Testis (tissue), 3 donors: ENCODE measurements around the gene TLK2. TPM values are rescaled to one million over a fixed set of nuclear protein-coding genes. Genes with fewer than 3 reads are reported as not detected.
A peak's percentile ranks its signal among the peaks of the same experiment; 100 is the strongest.
"Not testable (repeated sequence)": the region's sequence is repeated elsewhere in the genome, so short reads cannot be mapped to it uniquely, and the experiment has no call there.

ENCODE experiments used
- DNase-seq: peaks from one replicate; pipeline ENCODE4 v3.0.0-alpha.2; 2019
- H3K27ac ChIP-seq, 2 donors: fragments of 200-600 bp; sonication (generic); one replicate each; pipeline ENCODE4 v1.5.1; 2019
- H3K27me3 ChIP-seq: fragments of 200-600 bp; sonication (generic); one replicate; pipeline ENCODE4 v1.5.1; 2019
- H3K36me3 ChIP-seq: fragments of 200-600 bp; sonication (generic); one replicate; pipeline ENCODE4 v1.5.1; 2017; ENCODE audit warnings: low read depth; ENCODE audit errors: missing control alignments
- H3K4me1 ChIP-seq: fragments of 200-600 bp; sonication (generic); one replicate; pipeline ENCODE4 v1.5.1; 2019
- H3K4me3 ChIP-seq, 2 donors: fragments of 200-600 bp; sonication (generic); one replicate each; pipeline ENCODE4 v1.5.1; 2017 to 2019
- H3K9me3 ChIP-seq: fragments of 200-600 bp; sonication (generic); one replicate; pipeline ENCODE4 v1.5.1; 2017
- WGBS, 2 donors: methylation state at CpG; one replicate each; pipeline ENCODE4 v1.1.5; 2018; 5-methylcytosine and 5-hydroxymethylcytosine counted together
- intact Hi-C: fragments of 100-400 bp; cut with DNase I; formaldehyde crosslinking; loops from one replicate; pipeline ENCODE4 v1.15.1; 2023; ENCODE audit warnings: low total_unique reads
- polyA plus RNA-seq: library from polyadenylated mRNA; stranded (reverse); fragments of 350-450 nt; fragmentation: Illumina TruSeq; extraction: RNeasy Lipid Tissue Mini Kit (QIAGEN cat#74804); gene quantifications from one replicate; pipeline ENCODE4 v1.2.3, GENCODE V29; 2014; ENCODE audit warnings: low read depth, low replicate concordance; ENCODE audit not compliant: insufficient read depth
- total RNA-seq, 2 donors: library from RNA; depleted of rRNA; stranded (reverse); fragments of >200 nt; gene quantifications; one replicate each; pipeline ENCODE4 v1.2.3, GENCODE V29; 2016

Gene TLK2
- total and polyA plus RNA-seq, 3 donors from 2014 or later = 64.5 to 109 (median 78.2) TPM

- peaks cover 14% of the 10 kb centered on the region for H3K4me1 ChIP-seq
- H3K9me3 ChIP-seq, H3K36me3 ChIP-seq, intact Hi-C loops, H3K27me3 ChIP-seq: not testable (repeated sequence)
- WGBS, 2 donors = 0 to 1% methylated on average over 15 to 18 of the region's 22 CpGs
- peak overlapping the region; percentile 84 to 88 for H3K4me3 ChIP-seq
- DNase-seq = peak; percentile 34
- H3K27ac ChIP-seq = peak overlapping the region; percentile 94 to 98
Observed at GRCh38 chr17:62479639-62480258, 1.1 kb downstream of the TLK2 start.

GRCh38 chr17:62482553-62482952, 3.9 kb downstream of the TLK2 start:
- DNase-seq, intact Hi-C loops, H3K27me3 ChIP-seq, H3K36me3 ChIP-seq, H3K4me1 ChIP-seq, H3K9me3 ChIP-seq, H3K27ac ChIP-seq, H3K4me3 ChIP-seq: not testable (repeated sequence)
- 73 to 91% methylated on average over 3 of the region's 3 CpGs for WGBS, 2 donors

GRCh38 chr17:62490990-62491389, 12.4 kb downstream of the TLK2 start:
- 85 to 94% methylated on average over 1 of the region's 1 CpG for WGBS, 2 donors
- H3K27ac ChIP-seq, H3K4me1 ChIP-seq, H3K27me3 ChIP-seq, intact Hi-C loops, H3K4me3 ChIP-seq, DNase-seq, H3K9me3 ChIP-seq, H3K36me3 ChIP-seq: not testable (repeated sequence)

GRCh38 chr17:62493049-62493655, 14.5 kb downstream of the TLK2 start:
- H3K27ac ChIP-seq, DNase-seq, H3K36me3 ChIP-seq, H3K9me3 ChIP-seq, H3K4me3 ChIP-seq, intact Hi-C loops, H3K4me1 ChIP-seq, H3K27me3 ChIP-seq: not testable (repeated sequence)
- 92 to 95% methylated on average over 5 of the region's 5 CpGs for WGBS, 2 donors

GRCh38 chr17:62494073-62494472, 15.4 kb downstream of the TLK2 start:
- H3K9me3 ChIP-seq, intact Hi-C loops, H3K27ac ChIP-seq, H3K36me3 ChIP-seq, DNase-seq, H3K4me1 ChIP-seq, H3K27me3 ChIP-seq, H3K4me3 ChIP-seq: not testable (repeated sequence)
- 83 to 94% methylated on average over 7 of the region's 7 CpGs for whole genome bisulfite sequencing, 2 donors

- H3K27ac ChIP-seq, H3K27me3 ChIP-seq, DNase-seq, H3K4me3 ChIP-seq, H3K4me1 ChIP-seq, intact Hi-C loops, H3K36me3 ChIP-seq, H3K9me3 ChIP-seq: not testable (repeated sequence)
- WGBS, 2 donors = 90 to 94% methylated on average over 4 of the region's 4 CpGs
Observed at GRCh38 chr17:62496344-62496743, 17.7 kb downstream of the TLK2 start.

GRCh38 chr17:62498796-62499195, 20.2 kb downstream of the TLK2 start:
- intact Hi-C loops, H3K9me3 ChIP-seq, H3K27me3 ChIP-seq, H3K27ac ChIP-seq, H3K4me3 ChIP-seq, DNase-seq, H3K4me1 ChIP-seq, H3K36me3 ChIP-seq: not testable (repeated sequence)
- WGBS, 2 donors = 86 to 88% methylated on average over 8 of the region's 8 CpGs

- 63 to 77% methylated on average over 1 of the region's 1 CpG for WGBS, 2 donors
- H3K27ac ChIP-seq, H3K4me1 ChIP-seq, DNase-seq, intact Hi-C loops, H3K36me3 ChIP-seq, H3K4me3 ChIP-seq, H3K9me3 ChIP-seq, H3K27me3 ChIP-seq: not testable (repeated sequence)
Observed at GRCh38 chr17:62500463-62500862, 21.8 kb downstream of the TLK2 start.

- H3K27ac ChIP-seq, intact Hi-C loops: not testable (repeated sequence)
Observed at GRCh38 chr17:62504857-62505256, 26.2 kb downstream of the TLK2 start.

GRCh38 chr17:62507191-62507836, 28.7 kb downstream of the TLK2 start:
- H3K36me3 ChIP-seq, H3K27me3 ChIP-seq, H3K4me1 ChIP-seq, H3K9me3 ChIP-seq, H3K27ac ChIP-seq, H3K4me3 ChIP-seq, intact Hi-C loops, DNase-seq: not testable (repeated sequence)
- WGBS, 2 donors = 59 to 61% methylated on average over 6 of the region's 6 CpGs

More at GRCh38 chr17:62504857-62505256, 26.2 kb downstream of the TLK2 start:
- not testable (repeated sequence) for H3K9me3 ChIP-seq, DNase-seq, H3K4me1 ChIP-seq, H3K4me3 ChIP-seq, H3K36me3 ChIP-seq, H3K27me3 ChIP-seq
- WGBS, 2 donors = 96 to 97% methylated on average over 8 of the region's 8 CpGs

GRCh38 chr17:62510247-62510819, 31.7 kb downstream of the TLK2 start:
- H3K27me3 ChIP-seq, H3K27ac ChIP-seq, H3K4me3 ChIP-seq, H3K9me3 ChIP-seq, H3K4me1 ChIP-seq, intact Hi-C loops, H3K36me3 ChIP-seq, DNase-seq: not testable (repeated sequence)
- 85 to 95% methylated on average over 2 to 3 of the region's 3 CpGs for WGBS, 2 donors

- H3K4me1 ChIP-seq, intact Hi-C loops, H3K27ac ChIP-seq, H3K4me3 ChIP-seq, DNase-seq, H3K9me3 ChIP-seq, H3K27me3 ChIP-seq, H3K36me3 ChIP-seq: not testable (repeated sequence)
- WGBS, 2 donors = 72 to 89% methylated on average over 3 of the region's 3 CpGs
Observed at GRCh38 chr17:62511014-62511413, 32.4 kb downstream of the TLK2 start.
